HCT116 (cell line): ENCODE measurements around the gene CSH1. TPM values are rescaled to one million over a fixed set of nuclear protein-coding genes. Genes with fewer than 3 reads are reported as not detected.

Source experiments
- ATAC-seq: fragments of 200-7000 bp; cut with Tn5 transposase; 2 replicates; pipeline ENCODE4 v1.9.1; 2020; ENCODE audit warnings: mild to moderate bottlenecking, moderate library complexity
- BruUV-seq: library from RNA; stranded (reverse); fragments of 400-500 nt; replicated peaks from 2 replicates; lab custom pipeline; 2021; lab: Mats Ljungman, UMichigan
- CTCF ChIA-PET: fragments of 300-600 bp; sonication (Branson Sonifier 250); formaldehyde crosslinking; loops from one replicate; lab custom pipeline; 2021; ENCODE audit warnings: antibody characterized with exemption; lab: Charles Lee
- POLR2A ChIA-PET: fragments of 300-600, 350-600 bp; sonication (Branson Sonifier 250); formaldehyde crosslinking; loops from one replicate; lab custom pipeline; 2021; ENCODE audit warnings: antibody characterized with exemption; lab: Charles Lee
- RAD21 ChIA-PET, 2 experiments: fragments of 300-600 bp; sonication (Branson Sonifier 250); formaldehyde crosslinking; loops; one replicate each; lab custom pipeline; 2023; ENCODE audit warnings: low total read pairs in 2 of 2; ENCODE audit not compliant: uncharacterized antibody in 2 of 2, unreplicated experiment in 2 of 2, low non-redundant PET in 1 of 2; lab: Charles Lee
- DNase-seq: peaks from one replicate; pipeline ENCODE4 v3.0.0-alpha.2; 2010; ENCODE audit warnings: low read depth, low spot score
- H2AFZ ChIP-seq: fragments of 200-600 bp; shearing (Covaris generic), sonication (generic); 2 replicates; pipeline ENCODE4 v1.6.1; 2017; ENCODE audit warnings: low read depth, mixed run types, mixed read lengths, antibody characterized with exemption, low read length; ENCODE audit not compliant: poor library complexity, severe bottlenecking
- H3K27ac ChIP-seq: 2 replicates; pipeline ENCODE4 v1.5.1; 2012; ENCODE audit warnings: low read depth, low read length
- H3K27me3 ChIP-seq: fragments of 200-600 bp; sonication (generic); 2 replicates; pipeline ENCODE4 v1.6.1; 2016; ENCODE audit warnings: mixed run types, low read length, mixed read lengths; ENCODE audit not compliant: insufficient read depth
- H3K36me3 ChIP-seq, 2 experiments: fragments of 200-500 bp in 1 of 2; fragments of 200-600 bp in 1 of 2; sonication (Bioruptor generic) in 1 of 2; sonication (generic) in 1 of 2; 2 replicates each; pipeline versions ENCODE4 v1.5.1 to v1.6.1; 2014 to 2016; ENCODE audit warnings: low read length in 2 of 2, inconsistent platforms in 1 of 2, mixed read lengths in 1 of 2, mixed run types in 1 of 2; ENCODE audit not compliant: insufficient read depth in 2 of 2, control insufficient read depth in 1 of 2
- H3K4me1 ChIP-seq, 2 experiments: fragments of 200-600 bp in 1 of 2; sonication (generic) in 1 of 2; 2 replicates each; pipeline versions ENCODE4 v1.5.1 to v1.6.1; 2012 to 2017; ENCODE audit warnings: low read length in 2 of 2, inconsistent platforms in 1 of 2, mild to moderate bottlenecking in 1 of 2, mixed read lengths in 1 of 2, mixed run types in 1 of 2, moderate library complexity in 1 of 2; ENCODE audit not compliant: insufficient read depth in 2 of 2, control insufficient read depth in 1 of 2
- H3K4me2 ChIP-seq: fragments of 200-600 bp; sonication (generic); 2 replicates; pipeline ENCODE4 v1.6.1; 2017; ENCODE audit warnings: mixed run types, low read length, mixed read lengths
- H3K4me3 ChIP-seq, 2 experiments: fragments of 200-600 bp in 1 of 2; sonication (generic) in 1 of 2; replicated peaks in 1 of 2; 2 replicates each; pipeline ENCODE4 v1.5.1; 2011 to 2016; ENCODE audit warnings: low read length in 2 of 2, control low read depth in 1 of 2, low read depth in 1 of 2, mild to moderate bottlenecking in 1 of 2, mixed read lengths in 1 of 2, mixed run types in 1 of 2
- H3K79me2 ChIP-seq: fragments of 200-600 bp; sonication (generic); 2 replicates; pipeline ENCODE4 v1.6.1; 2017; ENCODE audit warnings: mild to moderate bottlenecking, mixed run types, low read length, moderate library complexity, mixed read lengths; ENCODE audit not compliant: insufficient read depth
- H3K9ac ChIP-seq: fragments of 200-600 bp; sonication (generic); 2 replicates; pipeline ENCODE4 v1.6.1; 2016; ENCODE audit warnings: low read length, mixed read lengths
- H3K9me2 ChIP-seq: fragments of 200-600 bp; sonication (generic), shearing (Covaris generic); 2 replicates; pipeline ENCODE4 v1.6.1; 2017; ENCODE audit warnings: mixed run types, mild to moderate bottlenecking, moderate library complexity; ENCODE audit not compliant: insufficient read depth
- H3K9me3 ChIP-seq, 2 experiments: fragments of 200-500 bp in 1 of 2; fragments of 200-600 bp in 1 of 2; sonication (Bioruptor generic) in 1 of 2; sonication (generic) in 1 of 2; 2 replicates each; pipeline ENCODE4 v1.6.1; 2014 to 2017; ENCODE audit warnings: low read length in 2 of 2, mixed read lengths in 2 of 2, inconsistent platforms in 1 of 2, low read depth in 1 of 2, mild to moderate bottlenecking in 1 of 2, mixed run types in 1 of 2, moderate library complexity in 1 of 2; ENCODE audit not compliant: control insufficient read depth in 1 of 2, insufficient read depth in 1 of 2
- H4K20me1 ChIP-seq: fragments of 200-600 bp; sonication (generic), shearing (Covaris generic); 2 replicates; pipeline ENCODE4 v1.6.1; 2017; ENCODE audit warnings: mixed run types, mild to moderate bottlenecking, moderate library complexity; ENCODE audit not compliant: insufficient read depth
- CBX3 ChIP-seq: IDR thresholded peaks from 2 replicates; pipeline ENCODE4 v1.6.1; 2012; ENCODE audit warnings: low read depth
- CEBPB ChIP-seq: IDR thresholded peaks from 2 replicates; pipeline ENCODE4 v1.6.1; 2012; ENCODE audit warnings: low read depth
- CTCF ChIP-seq, 3 experiments: fragments of 200-600 bp in 1 of 3; sonication (generic) in 1 of 3; IDR thresholded peaks in 2 of 3; conservative IDR thresholded peaks in 1 of 3; 2 replicates each; pipeline ENCODE4 v1.5.1; 2012 to 2017; ENCODE audit warnings: low read depth in 2 of 3, low read length in 2 of 3, antibody characterized with exemption in 1 of 3, borderline replicate concordance in 1 of 3, control low read depth in 1 of 3, mild to moderate bottlenecking in 1 of 3, mixed read lengths in 1 of 3, mixed run types in 1 of 3, moderate library complexity in 1 of 3; ENCODE audit not compliant: insufficient read depth in 1 of 3
- EGR1 ChIP-seq: IDR thresholded peaks from 2 replicates; pipeline ENCODE4 v1.6.1; 2012; ENCODE audit warnings: low read depth
- ELF1 ChIP-seq: IDR thresholded peaks from 2 replicates; pipeline ENCODE4 v1.6.1; 2012; ENCODE audit warnings: low read depth, borderline replicate concordance
- EZH2 ChIP-seq: fragments of 200-600 bp; sonication (generic); IDR thresholded peaks from 2 replicates; pipeline ENCODE4 v1.6.1; 2017; ENCODE audit warnings: antibody characterized with exemption, mixed run types
- EZH2phosphoT487 ChIP-seq: fragments of 200-600 bp; IDR thresholded peaks from 2 replicates; pipeline ENCODE4 v1.6.1; 2018; ENCODE audit warnings: antibody characterized with exemption, borderline replicate concordance
- FOSL1 ChIP-seq: IDR thresholded peaks from 2 replicates; pipeline ENCODE4 v1.6.1; 2012; ENCODE audit warnings: low read depth
- JUND ChIP-seq: IDR thresholded peaks from 2 replicates; pipeline ENCODE4 v1.6.1; 2012
- MAX ChIP-seq: IDR thresholded peaks from 2 replicates; pipeline ENCODE4 v1.6.1; 2012
- POLR2A ChIP-seq: IDR thresholded peaks from 2 replicates; pipeline ENCODE4 v1.7.0; 2011; ENCODE audit warnings: borderline replicate concordance; ENCODE audit not compliant: insufficient read depth, insufficient read length; ENCODE audit errors: extremely low read depth
- RAD21 ChIP-seq: IDR thresholded peaks from 2 replicates; pipeline ENCODE4 v1.6.1; 2012; ENCODE audit warnings: low read depth, mild to moderate bottlenecking
- REST ChIP-seq: IDR thresholded peaks from 2 replicates; pipeline ENCODE4 v1.6.1; 2012; ENCODE audit warnings: low read depth
- SP1 ChIP-seq: IDR thresholded peaks from 2 replicates; pipeline ENCODE4 v1.6.1; 2012; ENCODE audit warnings: low read depth
- SRF ChIP-seq: IDR thresholded peaks from 2 replicates; pipeline ENCODE4 v1.6.1; 2012; ENCODE audit warnings: low read depth
- TCF7L2 ChIP-seq: IDR thresholded peaks from 2 replicates; pipeline ENCODE4 v1.7.0; 2011; ENCODE audit warnings: borderline replicate concordance, inconsistent platforms; ENCODE audit not compliant: insufficient read depth, insufficient read length; ENCODE audit errors: extremely low read depth
- YY1 ChIP-seq: IDR thresholded peaks from 2 replicates; pipeline ENCODE4 v1.6.1; 2011; ENCODE audit warnings: low read length, low read depth, moderate library complexity, mild to moderate bottlenecking; ENCODE audit not compliant: insufficient replicate concordance; ENCODE audit errors: extremely low read depth
- ZBTB33 ChIP-seq: IDR thresholded peaks from 2 replicates; pipeline ENCODE4 v1.6.1; 2011; ENCODE audit warnings: mild to moderate bottlenecking, low read length, moderate library complexity; ENCODE audit not compliant: insufficient replicate concordance; ENCODE audit errors: extremely low read depth
- ZFX ChIP-seq: fragments of 450-650 bp; IDR thresholded peaks from 2 replicates; pipeline ENCODE4 v1.6.1; 2017
- intact Hi-C: fragments of 100-400 bp; cut with micrococcal nuclease; formaldehyde crosslinking; loops from 2 replicates; pipeline ENCODE4 v1.10.0; 2022
- total RNA-seq: library from RNA; stranded (reverse); gene quantifications from one replicate; pipeline ENCODE4 v1.2.1, GENCODE V29; 2021; ENCODE audit not compliant: unreplicated experiment

Gene CSH1
- total RNA-seq, 1 experiment from 2014 or later, result not detected

- Histone ChIP-seq H3K4me3 (no peak overlapping the region), H3K9ac (no peak overlapping the region), H3K27ac (no peak overlapping the region), H3K4me1 (peaks cover 0 to 11% of the 10 kb centered on the region in 2 experiments; a peak in 3 of 4 replicates), H3K27me3 (no peaks in the 10 kb centered on the region), H3K9me2 (no peaks in the 10 kb centered on the region), H3K4me2 (no peak overlapping the region), H3K9me3 (no peaks in the 10 kb centered on the region), H2AFZ (no peak overlapping the region), H3K79me2 (no peaks in the 10 kb centered on the region), H3K36me3 (no peaks in the 10 kb centered on the region), H4K20me1 (no peaks in the 10 kb centered on the region)
- ChIA-PET POLR2A (no interaction called here), RAD21 (no interaction called here), CTCF (interaction anchor here (0.8 to 3.9 kb wide), 4 partner anchors 13 to 200 kb away, joined by 3 to 17 read pairs (median 3); no protein-coding TSS in a partner anchor)
- ATAC-seq (no peak), DNase-seq (no peak)
- no TSS peak for BruUV-seq
- intact Hi-C loops, result no loop called here
- TF ChIP-seq CEBPB, result no peak
- no peak for TF ChIP-seq CTCF (IDR thresholded peaks at IDR 0.05 in 2 of 3, conservative IDR thresholded peaks at IDR 0.05 in 1 of 3; ENCODE audit: borderline replicate concordance in 1 of 3, insufficient read depth in 1 of 3, low read depth in 2 of 3, low read length in 2 of 3)
- no peak for TF ChIP-seq FOSL1
- TF ChIP-seq ELF1, result no peak
- TF ChIP-seq YY1, result no peak
- no peak for TF ChIP-seq ZFX
- TF ChIP-seq RAD21, result no peak
- TF ChIP-seq ZBTB33, result no peak
- TF ChIP-seq CBX3, result no peak
- TF ChIP-seq MAX, result no peak
- no peak for TF ChIP-seq SP1
- TF ChIP-seq EZH2, result no peak
- no peak for TF ChIP-seq SRF
- no peak for TF ChIP-seq TCF7L2
- no peak for TF ChIP-seq EGR1
- no peak for TF ChIP-seq EZH2phosphoT487
- no peak for TF ChIP-seq POLR2A
- TF ChIP-seq JUND, result no peak
- TF ChIP-seq REST, result no peak
Measured at GRCh38 chr17:63933598-63933997, 37.2 kb upstream of the CSH1 start.
